Measurements from ENCODE around the gene KLHDC8B. TPM values are rescaled to one million over a fixed set of nuclear protein-coding genes. Genes with fewer than 3 reads are reported as not detected.

The KLHDC8B gene
- total RNA-seq, 1 donor = 16.6 TPM

- Histone ChIP-seq H3K9me3 (ENCODE audit: low read depth, low read length) (no peaks in the 10 kb centered on the region), H3K79me2 (ENCODE audit: insufficient read depth, low read length) (peaks cover 33% of the 10 kb centered on the region), H4K20me1 (ENCODE audit: insufficient read depth, low read length) (peaks cover 13% of the 10 kb centered on the region), H3K36me3 (ENCODE audit: insufficient read depth, low read length) (peaks cover 16% of the 10 kb centered on the region), H3K4me1 (ENCODE audit: insufficient read depth, low read length) (peaks cover 21% of the 10 kb centered on the region), H3K4me3 (ENCODE audit: insufficient read depth, low read length) (peak within 1 kb of the TSS; percentile 87), H2AFZ (ENCODE audit: low read length) (peak within 1 kb of the TSS; percentile 100), H3K27me3 (ENCODE audit: insufficient read depth, low read length) (no peaks in the 10 kb centered on the region), H3K27ac (ENCODE audit: low read depth, low read length) (peak within 1 kb of the TSS; percentile 66), H3K4me2 (ENCODE audit: insufficient read depth, low read length) (peak within 1 kb of the TSS; percentile 97)
- TF ChIP-seq CTCF (IDR thresholded peaks at IDR 0.05; ENCODE audit: extremely low read depth, low read depth, low read length) = no peak
- DNase-seq (ENCODE audit: insufficient read length, low spot score, missing footprints) = peak; percentile 98
These were observed 5.3 kb upstream of the KLHDC8B start, which contains the start of gene CCDC71 for GRCh38 chr3:49165771-49166751. Gene CCDC71, minus strand, starts transcription at chr3:49166331. Its CDS starts 2,123 bp downstream, at chr3:49164208.

GRCh38 chr3:49166752-49167556 is 4.4 kb upstream of the KLHDC8B start:
- Histone ChIP-seq H4K20me1 (ENCODE audit: insufficient read depth, low read length) (peaks cover 11% of the 10 kb centered on the region), H2AFZ (ENCODE audit: low read length) (peak overlapping the region; percentile 100), H3K36me3 (ENCODE audit: insufficient read depth, low read length) (peaks cover 16% of the 10 kb centered on the region), H3K9me3 (ENCODE audit: low read depth, low read length) (no peaks in the 10 kb centered on the region), H3K27me3 (ENCODE audit: insufficient read depth, low read length) (no peaks in the 10 kb centered on the region), H3K4me3 (ENCODE audit: insufficient read depth, low read length) (peak overlapping the region; percentile 87), H3K4me1 (ENCODE audit: insufficient read depth, low read length) (peaks cover 26% of the 10 kb centered on the region), H3K4me2 (ENCODE audit: insufficient read depth, low read length) (peak overlapping the region; percentile 82), H3K79me2 (ENCODE audit: insufficient read depth, low read length) (peaks cover 42% of the 10 kb centered on the region), H3K27ac (ENCODE audit: low read depth, low read length) (peak overlapping the region; percentile 49)
- DNase-seq (ENCODE audit: insufficient read length, low spot score, missing footprints) = peak; percentile 68
- no peak for TF ChIP-seq CTCF (IDR thresholded peaks at IDR 0.05; ENCODE audit: extremely low read depth, low read depth, low read length)

- Histone ChIP-seq H3K9me3 (ENCODE audit: low read depth, low read length) (no peaks in the 10 kb centered on the region), H2AFZ (ENCODE audit: low read length) (peak overlapping the region; percentile 100), H4K20me1 (ENCODE audit: insufficient read depth, low read length) (no peaks in the 10 kb centered on the region), H3K4me2 (ENCODE audit: insufficient read depth, low read length) (peak overlapping the region; percentile 96), H3K27me3 (ENCODE audit: insufficient read depth, low read length) (no peaks in the 10 kb centered on the region), H3K36me3 (ENCODE audit: insufficient read depth, low read length) (no peaks in the 10 kb centered on the region), H3K4me3 (ENCODE audit: insufficient read depth, low read length) (peak overlapping the region; percentile 91), H3K27ac (ENCODE audit: low read depth, low read length) (no peak overlapping the region), H3K4me1 (ENCODE audit: insufficient read depth, low read length) (peaks cover 32% of the 10 kb centered on the region), H3K79me2 (ENCODE audit: insufficient read depth, low read length) (peaks cover 27% of the 10 kb centered on the region)
- peak; percentile 13 for DNase-seq (ENCODE audit: insufficient read length, low spot score, missing footprints)
- TF ChIP-seq CTCF (IDR thresholded peaks at IDR 0.05; ENCODE audit: extremely low read depth, low read depth, low read length) = no peak
These were observed 667 bp upstream of the KLHDC8B start for GRCh38 chr3:49170744-49171118.
